Neural progenitor cell (in vitro differentiated cells): ENCODE data around the gene SWAP70. TPM values are rescaled to one million over a fixed set of nuclear protein-coding genes. Genes with fewer than 3 reads are reported as not detected.
A peak's percentile ranks its signal among the peaks of the same experiment; 100 is the strongest.

Experiments used
- DNase-seq: peaks from one replicate; pipeline ENCODE4 v3.0.0-alpha.2; 2016; ENCODE audit warnings: low spot score
- H2AFZ ChIP-seq: fragments of 200-600 bp; sonication (generic); replicated peaks from 2 replicates; pipeline ENCODE4 v1.6.1; 2016; ENCODE audit warnings: antibody characterized with exemption
- H3F3A ChIP-seq: fragments of 200-600 bp; sonication (generic); 2 replicates; pipeline ENCODE4 v1.6.1; 2016; ENCODE audit warnings: antibody characterized with exemption, low read depth
- H3K27ac ChIP-seq: fragments of 200-600 bp; sonication (generic); 2 replicates; pipeline ENCODE4 v1.5.1; 2016; ENCODE audit warnings: mild to moderate bottlenecking
- H3K27me3 ChIP-seq: fragments of 200-600 bp; sonication (generic); 2 replicates; pipeline ENCODE4 v1.6.1; 2016; ENCODE audit warnings: mild to moderate bottlenecking, moderate library complexity
- H3K36me3 ChIP-seq: fragments of 200-600 bp; sonication (generic); 2 replicates; pipeline ENCODE4 v1.5.1; 2016
- H3K4me1 ChIP-seq: fragments of 200-600 bp; sonication (generic); 2 replicates; pipeline ENCODE4 v1.6.1; 2016; ENCODE audit warnings: mixed run types
- H3K4me2 ChIP-seq: fragments of 200-600 bp; sonication (generic); 2 replicates; pipeline ENCODE4 v1.6.1; 2016
- H3K4me3 ChIP-seq: fragments of 200-600 bp; sonication (generic); 2 replicates; pipeline ENCODE4 v1.5.1; 2016
- H3K79me2 ChIP-seq: fragments of 200-600 bp; sonication (generic); 2 replicates; pipeline ENCODE4 v1.6.1; 2016; ENCODE audit warnings: low read depth
- H3K9ac ChIP-seq: fragments of 200-600 bp; sonication (generic); 2 replicates; pipeline ENCODE4 v1.6.1; 2016
- H3K9me3 ChIP-seq: fragments of 200-600 bp; sonication (generic); 2 replicates; pipeline ENCODE4 v1.5.1; 2016; ENCODE audit warnings: low read depth
- H4K20me1 ChIP-seq: fragments of 200-600 bp; sonication (generic); 2 replicates; pipeline ENCODE4 v1.6.1; 2016; ENCODE audit warnings: low read depth
- H3K27ac Mint-ChIP-seq: 3 replicates; pipeline ENCODE4 v1.8.0; 2021; ENCODE audit warnings: mixed read lengths
- H3K27me3 Mint-ChIP-seq: 2 replicates; pipeline ENCODE4 v1.8.0; 2022; ENCODE audit warnings: low read depth, mild to moderate bottlenecking, inconsistent platforms, moderate library complexity, mixed read lengths; ENCODE audit not compliant: insufficient read depth
- H3K36me3 Mint-ChIP-seq: 3 replicates; pipeline ENCODE4 v1.8.0; 2021; ENCODE audit warnings: mixed read lengths
- H3K4me1 Mint-ChIP-seq: 3 replicates; pipeline ENCODE4 v1.8.0; 2021; ENCODE audit warnings: mixed read lengths
- H3K4me3 Mint-ChIP-seq: 3 replicates; pipeline ENCODE4 v1.8.0; 2021; ENCODE audit warnings: mild to moderate bottlenecking, moderate library complexity, mixed read lengths
- H3K9me3 Mint-ChIP-seq: 3 replicates; pipeline ENCODE4 v1.8.0; 2020; ENCODE audit warnings: mixed read lengths
- CTCF ChIP-seq: fragments of 200-600 bp; sonication (generic); IDR thresholded peaks from 2 replicates; pipeline ENCODE4 v1.5.1; 2017; ENCODE audit warnings: antibody characterized with exemption, mild to moderate bottlenecking
- EZH2 ChIP-seq: fragments of 200-600 bp; sonication (generic); IDR thresholded peaks from 2 replicates; pipeline ENCODE4 v1.6.1; 2017; ENCODE audit warnings: antibody characterized with exemption, mild to moderate bottlenecking, moderate library complexity
- EZH2phosphoT487 ChIP-seq: fragments of 200-600 bp; sonication (generic); IDR thresholded peaks from 2 replicates; pipeline ENCODE4 v1.6.1; 2017; ENCODE audit warnings: antibody characterized with exemption
- total RNA-seq: library from RNA; depleted of rRNA; stranded (reverse); fragments of >200 nt; gene quantifications from 2 replicates; pipeline ENCODE4 v1.2.3, GENCODE V29; 2015; ENCODE audit warnings: low replicate concordance

The SWAP70 gene
- total RNA-seq, 1 donor from 2014 or later, result 25.5 TPM

GRCh38 chr11:9747828-9748227, 84.0 kb downstream of the SWAP70 start:
- no peaks in the 10 kb centered on the region for H4K20me1 ChIP-seq
- no peak overlapping the region for H2AFZ ChIP-seq
- no peaks in the 10 kb centered on the region for H3K9me3 ChIP-seq
- Mint-ChIP-seq H3K4me1 (peaks cover 10% of the 10 kb centered on the region), H3K27me3 (peaks cover 2% of the 10 kb centered on the region), H3K4me3 (no peak overlapping the region), H3K27ac (no peak overlapping the region), H3K36me3 (peaks cover 12% of the 10 kb centered on the region), H3K9me3 (peaks cover 2% of the 10 kb centered on the region)
- TF ChIP-seq CTCF (no peak), EZH2 (no peak), EZH2phosphoT487 (no peak)
- H3K27me3 ChIP-seq, result no peaks in the 10 kb centered on the region
- H3F3A ChIP-seq, result no peaks in the 10 kb centered on the region
- peaks cover 3% of the 10 kb centered on the region for H3K4me1 ChIP-seq
- DNase-seq, result peak; percentile 4
- no peaks in the 10 kb centered on the region for H3K36me3 ChIP-seq
- no peak overlapping the region for H3K9ac ChIP-seq
- no peak overlapping the region for H3K4me3 ChIP-seq
- H3K27ac ChIP-seq, result no peak overlapping the region
- H3K4me2 ChIP-seq, result no peak overlapping the region
- no peaks in the 10 kb centered on the region for H3K79me2 ChIP-seq

GRCh38 chr11:9748361-9748970, 84.6 kb downstream of the SWAP70 start:
- Histone ChIP-seq H3K4me1 (peaks cover 3% of the 10 kb centered on the region), H3K9me3 (no peaks in the 10 kb centered on the region), H3K4me3 (no peak overlapping the region), H4K20me1 (no peaks in the 10 kb centered on the region), H3K79me2 (no peaks in the 10 kb centered on the region), H3F3A (no peaks in the 10 kb centered on the region), H3K4me2 (no peak overlapping the region), H3K9ac (no peak overlapping the region), H3K36me3 (no peaks in the 10 kb centered on the region), H3K27ac (no peak overlapping the region), H2AFZ (no peak overlapping the region), H3K27me3 (no peaks in the 10 kb centered on the region)
- peaks cover 14% of the 10 kb centered on the region for H3K4me1 Mint-ChIP-seq
- peaks cover 2% of the 10 kb centered on the region for H3K27me3 Mint-ChIP-seq
- H3K4me3 Mint-ChIP-seq, result no peak overlapping the region
- peak; percentile 65 for DNase-seq
- peaks cover 16% of the 10 kb centered on the region for H3K36me3 Mint-ChIP-seq
- peaks cover 2% of the 10 kb centered on the region for H3K9me3 Mint-ChIP-seq
- no peak for TF ChIP-seq EZH2
- TF ChIP-seq EZH2phosphoT487, result no peak
- peak; percentile 62 for TF ChIP-seq CTCF
- H3K27ac Mint-ChIP-seq, result no peak overlapping the region

GRCh38 chr11:9750551-9750950, 86.7 kb downstream of the SWAP70 start:
- H2AFZ ChIP-seq, result no peak overlapping the region
- no peaks in the 10 kb centered on the region for H3K36me3 ChIP-seq
- Mint-ChIP-seq H3K4me1 (peaks cover 26% of the 10 kb centered on the region), H3K27me3 (peaks cover 2% of the 10 kb centered on the region), H3K9me3 (no peaks in the 10 kb centered on the region), H3K36me3 (peaks cover 13% of the 10 kb centered on the region), H3K27ac (no peak overlapping the region), H3K4me3 (no peak overlapping the region)
- H3F3A ChIP-seq, result no peaks in the 10 kb centered on the region
- H4K20me1 ChIP-seq, result no peaks in the 10 kb centered on the region
- H3K79me2 ChIP-seq, result no peaks in the 10 kb centered on the region
- TF ChIP-seq CTCF (no peak), EZH2phosphoT487 (no peak), EZH2 (no peak)
- no peak overlapping the region for H3K27ac ChIP-seq
- no peak overlapping the region for H3K4me3 ChIP-seq
- no peak for DNase-seq
- H3K4me1 ChIP-seq, result peaks cover 9% of the 10 kb centered on the region
- H3K4me2 ChIP-seq, result no peak overlapping the region
- H3K9ac ChIP-seq, result no peak overlapping the region
- H3K27me3 ChIP-seq, result no peaks in the 10 kb centered on the region
- no peaks in the 10 kb centered on the region for H3K9me3 ChIP-seq
